ENCODE results near the gene HCRTR1. TPM values are rescaled to one million over a fixed set of nuclear protein-coding genes. Genes with fewer than 3 reads are reported as not detected.

The HCRTR1 gene
- total and polyA plus RNA-seq, 8 donors, result 0.14 to 0.52 (median 0.19) TPM; not detected in 5

- Histone ChIP-seq H3K9me3 (no peaks in the 10 kb centered on the region), H3K27me3 (no peaks in the 10 kb centered on the region), H3K27ac (no peak overlapping the region), H3K4me1 (no peaks in the 10 kb centered on the region), H3K4me3 (no peak overlapping the region), H3K36me3 (no peaks in the 10 kb centered on the region)
- FAIRE-seq, result no peak
- no peak for DNase-seq
- 83 to 92% methylated on average over 7 of the region's 7 CpGs for WGBS, 2 donors
- intact Hi-C loops (cut with DNase I), result no loop called here
- TF ChIP-seq CTCF (IDR thresholded peaks at IDR 0.05), result no peak
- no peak for ATAC-seq
Measured at GRCh38 chr1:31598980-31599379, 18.5 kb upstream of the HCRTR1 start.

- FAIRE-seq, result no peak
- Histone ChIP-seq H3K36me3 (no peaks in the 10 kb centered on the region), H3K4me1 (no peaks in the 10 kb centered on the region), H3K4me3 (no peak overlapping the region), H3K27ac (no peak overlapping the region), H3K9me3 (no peaks in the 10 kb centered on the region), H3K27me3 (no peaks in the 10 kb centered on the region)
- TF ChIP-seq CTCF (IDR thresholded peaks at IDR 0.05), result no peak
- 74 to 79% methylated on average over 2 of the region's 2 CpGs for WGBS, 2 donors
- intact Hi-C loops (cut with DNase I), result no loop called here
- ATAC-seq, result no peak
- no peak for DNase-seq
Measured at GRCh38 chr1:31600641-31601040, 16.8 kb upstream of the HCRTR1 start.

- no peaks in the 10 kb centered on the region for H3K36me3 ChIP-seq
- no peak overlapping the region for H3K27ac ChIP-seq
- no peak overlapping the region for H3K4me3 ChIP-seq
- H3K9me3 ChIP-seq, result no peaks in the 10 kb centered on the region
- no peak for FAIRE-seq
- DNase-seq, result no peak
- intact Hi-C loops (cut with DNase I), result no loop called here
- 92 to 97% methylated on average over 2 of the region's 2 CpGs for WGBS, 2 donors
- TF ChIP-seq CTCF (IDR thresholded peaks at IDR 0.05), result no peak
- H3K4me1 ChIP-seq, result no peaks in the 10 kb centered on the region
- ATAC-seq, result no peak
- H3K27me3 ChIP-seq, result no peaks in the 10 kb centered on the region
Measured at GRCh38 chr1:31602081-31602480, 15.4 kb upstream of the HCRTR1 start.

- FAIRE-seq (no peak), DNase-seq (no peak), ATAC-seq (no peak)
- 83 to 87% methylated on average over 4 of the region's 4 CpGs for WGBS, 2 donors
- no peaks in the 10 kb centered on the region for H3K36me3 ChIP-seq
- no peak for TF ChIP-seq CTCF (IDR thresholded peaks at IDR 0.05)
- H3K27me3 ChIP-seq, result no peaks in the 10 kb centered on the region
- intact Hi-C loops (cut with DNase I), result no loop called here
- H3K9me3 ChIP-seq, result no peaks in the 10 kb centered on the region
- no peak overlapping the region for H3K4me3 ChIP-seq
- H3K27ac ChIP-seq, result no peak overlapping the region
- no peaks in the 10 kb centered on the region for H3K4me1 ChIP-seq
Measured at GRCh38 chr1:31605908-31606427, 11.5 kb upstream of the HCRTR1 start.

- no peak overlapping the region for H3K4me3 ChIP-seq
- ATAC-seq (no peak), FAIRE-seq (no peak), DNase-seq (no peak)
- 82 to 87% methylated on average over 5 of the region's 5 CpGs for WGBS, 2 donors
- no peaks in the 10 kb centered on the region for H3K9me3 ChIP-seq
- no peaks in the 10 kb centered on the region for H3K36me3 ChIP-seq
- H3K27ac ChIP-seq, result no peak overlapping the region
- H3K4me1 ChIP-seq, result no peaks in the 10 kb centered on the region
- TF ChIP-seq CTCF (IDR thresholded peaks at IDR 0.05), result no peak
- intact Hi-C loops (cut with DNase I), result no loop called here
- H3K27me3 ChIP-seq, result no peaks in the 10 kb centered on the region
Measured at GRCh38 chr1:31607360-31607759, 10.1 kb upstream of the HCRTR1 start.

Data from pancreas (tissue), 10 donors.